Body of pancreas (tissue), 4 donors: ENCODE data around the gene TNNC1.

Experiments used
- POLR2A ChIP-seq, 3 donors: fragments of 450-650 bp; IDR thresholded peaks; one replicate each; pipeline ENCODE4 v1.6.1; 2016; ENCODE audit warnings: antibody characterized with exemption in 3 of 3, mild to moderate bottlenecking in 2 of 3
- TF ChIP-seq, protein P1 (sequence below), 7 experiments: fragments of 450-650 bp in 4 of 7; fragments of 200-600 bp in 3 of 7; sonication (generic) in 3 of 7; IDR thresholded peaks; one replicate each; pipeline ENCODE4 v1.5.1; 2016 to 2019; ENCODE audit warnings: antibody characterized with exemption in 7 of 7

DNA sequence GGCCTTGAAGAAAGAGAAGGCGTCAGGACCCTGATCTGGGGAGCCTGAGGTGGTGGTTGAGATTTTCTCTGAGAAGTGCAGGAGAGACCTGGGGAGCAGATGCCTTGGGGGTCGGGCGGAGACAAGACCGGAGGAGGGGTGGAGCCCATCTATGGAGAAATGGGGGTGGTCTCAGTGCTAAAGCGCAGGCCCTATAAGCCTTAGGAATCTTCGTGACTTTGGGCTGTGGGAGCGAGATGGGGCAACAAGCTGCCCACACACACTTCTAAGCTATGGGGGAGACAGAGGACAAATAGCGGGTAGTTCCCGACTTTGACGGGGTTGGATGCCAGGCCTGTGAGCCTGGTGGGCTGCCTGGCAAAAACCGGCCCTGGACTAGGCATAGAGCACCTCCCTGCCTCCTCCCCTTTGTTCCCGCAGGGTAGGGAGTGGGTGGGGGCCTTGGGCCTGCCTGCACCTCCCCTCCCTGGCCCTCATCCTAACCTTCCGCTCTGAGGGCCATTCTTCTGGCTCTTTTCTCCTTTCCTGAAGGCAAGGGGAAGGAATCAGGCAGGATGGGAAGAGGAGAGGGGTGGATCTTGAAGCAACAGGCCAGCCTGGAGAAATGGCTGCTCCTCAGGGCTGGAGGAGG lies 2.4 kb upstream of the TNNC1 start:
- no peak for TF ChIP-seq POLR2A (IDR thresholded peaks at IDR 0.05)
- TF ChIP-seq, protein P1, sequence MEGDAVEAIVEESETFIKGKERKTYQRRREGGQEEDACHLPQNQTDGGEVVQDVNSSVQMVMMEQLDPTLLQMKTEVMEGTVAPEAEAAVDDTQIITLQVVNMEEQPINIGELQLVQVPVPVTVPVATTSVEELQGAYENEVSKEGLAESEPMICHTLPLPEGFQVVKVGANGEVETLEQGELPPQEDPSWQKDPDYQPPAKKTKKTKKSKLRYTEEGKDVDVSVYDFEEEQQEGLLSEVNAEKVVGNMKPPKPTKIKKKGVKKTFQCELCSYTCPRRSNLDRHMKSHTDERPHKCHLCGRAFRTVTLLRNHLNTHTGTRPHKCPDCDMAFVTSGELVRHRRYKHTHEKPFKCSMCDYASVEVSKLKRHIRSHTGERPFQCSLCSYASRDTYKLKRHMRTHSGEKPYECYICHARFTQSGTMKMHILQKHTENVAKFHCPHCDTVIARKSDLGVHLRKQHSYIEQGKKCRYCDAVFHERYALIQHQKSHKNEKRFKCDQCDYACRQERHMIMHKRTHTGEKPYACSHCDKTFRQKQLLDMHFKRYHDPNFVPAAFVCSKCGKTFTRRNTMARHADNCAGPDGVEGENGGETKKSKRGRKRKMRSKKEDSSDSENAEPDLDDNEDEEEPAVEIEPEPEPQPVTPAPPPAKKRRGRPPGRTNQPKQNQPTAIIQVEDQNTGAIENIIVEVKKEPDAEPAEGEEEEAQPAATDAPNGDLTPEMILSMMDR (IDR thresholded peaks at IDR 0.05) = no peak
